HG03521 (cell line): Measurements from ENCODE around the gene HSPBP1.

ENCODE experiments used
- ATAC-seq: cut with Tn5 transposase; IDR thresholded peaks from one replicate; pipeline ENCODE4 v1.9.1; 2021; ENCODE audit warnings: mild to moderate bottlenecking, moderate library complexity; ENCODE audit not compliant: unreplicated experiment

HSPBP1 gene

DNA sequence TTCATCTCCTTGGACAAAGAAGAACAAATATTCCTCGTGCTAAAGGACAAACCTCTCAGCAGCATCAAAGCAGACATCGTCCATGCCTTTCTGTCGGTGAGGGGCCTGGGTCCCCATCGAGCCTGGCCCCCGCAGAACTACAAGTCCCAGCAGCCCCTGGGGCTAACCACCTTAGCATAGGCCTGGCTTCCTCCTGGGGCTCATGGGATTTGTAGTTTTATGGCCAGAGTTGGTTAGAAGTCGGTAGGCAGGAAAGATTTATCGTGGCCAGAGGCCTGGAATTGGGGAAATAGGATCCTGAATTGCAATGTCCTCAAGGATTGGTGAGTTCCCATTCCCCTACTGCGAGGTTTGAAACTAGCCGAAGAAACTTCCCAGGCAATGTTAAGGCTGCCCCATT lies 25.6 kb upstream of the HSPBP1 start:
- no peak for ATAC-seq

GRCh38 chr19:55304980-55305379 lies 25.1 kb upstream of the HSPBP1 start:
- ATAC-seq: no peak

DNA sequence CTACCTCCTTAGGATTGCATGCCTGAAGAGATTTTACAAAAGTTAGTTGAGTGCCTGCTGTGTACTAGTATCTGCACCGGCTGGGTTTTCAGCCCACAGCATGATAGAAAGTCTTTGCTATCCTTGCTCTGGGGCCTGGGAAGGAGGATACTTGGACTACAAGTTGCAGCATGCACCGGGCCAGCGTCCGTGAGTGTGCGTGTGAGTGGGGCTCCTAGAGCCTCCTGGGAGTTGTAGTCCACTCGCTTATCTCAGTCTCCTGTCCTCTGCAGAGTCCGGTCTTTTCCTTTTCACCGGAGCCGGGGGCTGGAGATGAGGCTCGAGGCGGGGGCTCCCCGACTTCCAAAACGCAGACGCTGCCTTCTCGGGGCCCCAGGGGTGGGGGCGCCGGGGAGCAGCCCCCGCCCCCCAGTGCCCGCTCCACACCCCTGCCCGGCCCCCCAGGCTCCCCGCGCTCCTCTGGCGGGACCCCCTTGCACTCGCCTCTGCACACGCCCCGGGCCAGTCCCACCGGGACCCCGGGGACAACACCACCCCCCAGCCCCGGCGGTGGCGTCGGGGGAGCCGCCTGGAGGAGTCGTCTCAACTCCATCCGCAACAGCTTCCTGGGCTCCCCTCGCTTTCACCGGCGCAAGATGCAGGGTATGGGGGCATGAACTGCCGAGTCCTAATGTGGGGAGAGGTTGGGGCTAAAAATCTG lies 24.5 kb upstream of the HSPBP1 start:
- no peak for ATAC-seq

DNA sequence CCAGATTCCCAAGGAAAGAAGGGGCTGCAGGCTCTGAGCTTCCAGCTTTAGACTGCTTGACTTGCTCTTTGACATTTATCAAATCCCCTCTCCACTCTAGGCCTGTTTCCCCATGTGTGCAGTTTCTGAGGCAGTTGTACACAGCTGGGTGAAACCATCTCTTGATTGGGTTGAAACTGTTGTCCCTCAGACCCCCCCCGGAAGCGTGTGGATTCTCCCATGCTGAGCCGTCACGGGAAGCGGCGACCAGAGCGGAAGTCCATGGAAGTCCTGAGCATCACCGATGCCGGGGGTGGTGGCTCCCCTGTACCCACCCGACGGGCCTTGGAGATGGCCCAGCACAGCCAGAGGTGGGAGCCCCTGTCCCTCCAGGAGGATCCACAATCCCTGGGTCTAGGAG lies 23.6 kb upstream of the HSPBP1 start:
- ATAC-seq: no peak

- no peak for ATAC-seq
These were observed 22.4 kb upstream of the HSPBP1 start for GRCh38 chr19:55302318-55302703.

DNA sequence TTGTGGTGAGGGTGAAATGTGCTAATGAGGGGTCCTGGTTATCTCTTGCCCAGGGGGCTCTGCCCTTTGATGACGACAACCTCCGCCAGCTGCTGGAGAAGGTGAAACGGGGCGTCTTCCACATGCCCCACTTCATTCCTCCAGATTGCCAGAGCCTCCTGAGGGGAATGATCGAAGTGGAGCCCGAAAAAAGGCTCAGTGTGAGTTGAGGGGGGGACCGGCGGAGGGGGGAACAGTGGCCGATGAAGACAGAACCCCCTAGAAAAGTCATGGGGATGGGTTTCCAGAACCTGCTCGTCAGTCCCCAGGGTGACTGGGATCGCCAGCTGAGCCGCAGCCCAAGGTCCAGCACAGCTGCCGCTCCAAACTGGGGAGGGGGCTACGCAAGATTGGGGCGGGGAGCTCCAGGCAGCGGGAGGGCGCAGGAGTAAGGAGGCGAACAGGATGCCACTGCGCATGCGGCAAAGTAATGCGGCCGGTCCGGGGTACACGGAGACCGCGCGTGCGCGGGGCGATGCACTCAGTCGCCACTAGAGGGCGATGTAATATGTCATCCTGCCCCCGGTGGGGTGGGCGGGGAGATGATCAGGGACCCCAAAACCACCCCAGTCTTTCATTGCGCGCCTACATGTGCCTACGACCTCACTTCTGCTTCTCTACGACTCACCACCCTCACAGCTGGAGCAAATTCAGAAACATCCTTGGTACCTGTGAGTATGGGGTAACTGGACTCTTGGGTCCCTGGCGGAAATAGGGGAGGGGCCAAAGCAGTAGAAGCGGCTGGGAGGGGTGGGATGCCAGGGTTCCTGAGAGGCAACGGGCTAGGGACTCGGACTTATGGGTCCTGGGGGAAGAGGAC lies 21.8 kb upstream of the HSPBP1 start:
- ATAC-seq: peak; percentile 62

DNA sequence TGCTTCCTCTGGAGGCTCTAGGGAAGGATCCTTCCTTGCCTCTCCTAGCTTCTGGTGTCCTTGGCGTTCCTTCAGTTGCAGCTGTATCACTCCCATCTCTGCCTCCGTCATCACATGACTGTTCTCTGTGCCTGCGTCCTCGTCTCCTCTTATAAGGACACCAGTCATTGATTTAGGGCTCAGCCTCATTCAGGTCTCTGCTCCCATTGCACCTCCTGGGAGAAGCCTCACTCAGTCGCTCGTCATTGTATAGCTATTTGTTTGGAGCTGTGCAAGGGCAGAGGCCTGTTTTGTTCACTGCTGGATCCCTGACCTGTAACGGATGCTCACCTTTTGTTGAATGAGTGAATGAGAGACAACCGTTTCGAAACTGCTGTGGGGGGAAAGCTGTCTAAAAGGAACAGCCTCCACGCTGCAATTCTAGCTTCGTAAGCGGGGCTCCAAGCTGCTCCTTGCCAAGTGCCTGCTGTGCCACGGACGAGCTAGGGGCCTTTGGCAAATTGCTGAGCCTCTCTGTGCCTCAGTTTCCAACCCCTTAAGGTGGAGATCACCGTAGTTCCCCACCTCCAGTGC lies 21.1 kb upstream of the HSPBP1 start:
- no peak for ATAC-seq

- no peak for ATAC-seq
These were observed 20.1 kb upstream of the HSPBP1 start for GRCh38 chr19:55299991-55300390.

DNA sequence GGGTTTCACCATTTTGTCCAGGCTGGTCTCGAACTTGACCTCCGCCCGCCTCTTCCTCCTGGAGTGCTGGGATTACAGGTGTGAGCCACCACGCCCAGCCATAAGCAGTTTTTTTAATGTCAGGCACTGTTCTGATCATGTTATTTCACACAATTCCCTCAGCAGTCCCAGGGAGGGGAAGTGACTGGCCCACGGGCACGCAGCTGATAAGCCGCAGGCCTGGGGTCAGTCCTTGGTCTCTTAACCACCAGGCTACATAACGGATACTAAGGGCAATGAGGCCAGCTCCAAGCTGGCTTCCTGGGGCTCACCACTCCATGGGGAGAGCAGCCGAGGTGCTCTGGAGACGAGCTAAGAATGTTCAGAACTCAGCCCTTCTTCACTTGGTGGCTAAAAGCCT lies 17.4 kb upstream of the HSPBP1 start:
- ATAC-seq: no peak

DNA sequence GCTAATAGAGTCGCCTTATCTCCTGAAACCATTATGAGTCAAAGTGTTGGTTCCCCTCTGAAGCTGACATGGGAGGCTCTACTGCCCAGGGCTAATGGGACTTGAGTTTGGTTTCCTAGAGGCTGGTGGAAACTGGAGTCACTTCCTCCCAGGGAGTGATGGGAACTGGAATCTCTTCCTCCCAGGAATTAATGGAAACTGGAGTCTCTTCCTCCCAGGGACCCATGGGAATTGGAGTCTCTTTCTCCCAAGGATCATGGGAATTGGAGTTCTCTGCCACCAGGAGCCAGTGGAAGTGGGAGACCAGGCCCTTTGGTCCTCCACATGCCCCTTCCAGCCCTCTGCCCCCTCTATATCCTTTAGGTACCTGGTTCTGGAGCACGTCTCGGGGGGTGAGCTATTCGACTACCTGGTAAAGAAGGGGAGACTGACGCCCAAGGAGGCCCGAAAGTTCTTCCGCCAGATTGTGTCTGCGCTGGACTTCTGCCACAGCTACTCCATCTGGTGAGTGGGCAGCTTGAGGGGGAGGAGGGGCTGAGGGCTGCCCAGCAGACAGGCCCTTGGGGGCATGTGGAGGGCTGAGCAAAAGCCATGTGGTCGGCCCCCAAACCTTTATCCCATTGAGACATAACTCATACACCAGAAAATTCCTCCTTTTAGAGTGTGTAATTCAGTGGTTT lies 9.3 kb upstream of the HSPBP1 start:
- no peak for ATAC-seq

DNA sequence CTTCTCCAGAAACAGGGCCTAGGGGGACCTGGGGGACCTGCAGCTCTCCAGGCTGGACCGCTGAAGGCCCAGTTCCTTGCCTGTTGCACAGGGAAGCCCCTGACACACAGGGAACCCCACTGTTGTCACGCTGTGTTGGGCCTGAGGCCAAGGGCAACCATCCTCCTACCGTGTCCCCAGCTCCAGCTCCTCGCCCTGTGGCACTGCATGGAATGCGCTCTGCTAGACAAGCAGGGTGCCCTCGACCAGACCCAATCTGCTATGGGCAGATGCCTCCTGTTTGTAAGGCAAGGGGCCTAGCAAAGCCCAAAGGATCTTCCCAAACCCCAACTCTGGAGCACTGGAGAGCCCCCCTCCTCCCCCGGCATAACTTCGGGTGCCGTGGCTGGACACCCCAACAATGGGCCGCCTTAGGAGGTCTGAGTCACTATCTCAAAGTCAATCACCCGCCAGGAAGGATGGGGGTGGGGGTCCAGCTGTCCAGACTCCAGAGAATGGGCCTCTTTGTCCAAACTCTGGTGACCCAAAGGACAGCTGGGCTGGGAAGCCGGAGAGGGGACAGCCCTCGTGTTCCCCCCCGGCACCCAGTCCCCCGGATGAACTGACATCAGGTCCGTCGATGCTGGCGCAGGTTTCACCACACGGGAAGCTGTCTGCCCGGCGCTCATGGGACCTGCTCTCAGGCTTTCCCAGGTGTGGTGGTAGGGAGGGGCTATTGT lies 7.6 kb upstream of the HSPBP1 start:
- no peak for ATAC-seq

DNA sequence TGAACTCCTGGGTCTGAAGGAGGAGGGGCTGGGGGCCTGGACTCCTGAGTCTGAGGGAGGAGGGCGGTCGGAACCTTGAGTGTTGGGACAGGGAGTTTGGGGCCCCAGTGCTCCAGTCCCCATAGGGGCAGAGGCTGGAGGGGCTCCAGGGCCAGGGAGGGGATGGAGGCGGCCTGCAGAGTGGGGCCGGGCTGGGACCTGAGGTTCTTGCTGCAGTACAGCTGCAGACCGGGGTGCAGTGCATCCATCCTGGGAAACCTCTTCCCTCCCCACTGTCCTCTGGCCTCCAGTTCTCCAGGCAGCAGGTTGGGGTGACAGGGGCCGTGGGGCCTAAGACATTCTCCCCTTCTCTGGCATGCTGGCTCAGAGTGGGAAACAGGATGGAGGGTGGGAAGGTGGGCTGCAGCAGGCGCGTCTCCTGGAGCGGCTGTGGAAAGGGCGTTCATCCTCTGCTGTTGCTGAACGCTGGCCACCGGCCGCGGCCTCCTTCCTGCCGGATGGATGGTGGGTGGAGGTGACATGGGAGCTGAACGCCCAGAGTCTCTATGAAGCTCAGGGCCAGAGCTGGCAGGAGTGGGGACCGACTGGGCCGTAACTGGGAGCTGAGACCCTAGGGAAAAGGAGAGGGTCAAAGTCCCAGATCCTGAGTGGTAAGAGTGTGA lies 5.5 kb upstream of the HSPBP1 start:
- ATAC-seq: no peak

DNA sequence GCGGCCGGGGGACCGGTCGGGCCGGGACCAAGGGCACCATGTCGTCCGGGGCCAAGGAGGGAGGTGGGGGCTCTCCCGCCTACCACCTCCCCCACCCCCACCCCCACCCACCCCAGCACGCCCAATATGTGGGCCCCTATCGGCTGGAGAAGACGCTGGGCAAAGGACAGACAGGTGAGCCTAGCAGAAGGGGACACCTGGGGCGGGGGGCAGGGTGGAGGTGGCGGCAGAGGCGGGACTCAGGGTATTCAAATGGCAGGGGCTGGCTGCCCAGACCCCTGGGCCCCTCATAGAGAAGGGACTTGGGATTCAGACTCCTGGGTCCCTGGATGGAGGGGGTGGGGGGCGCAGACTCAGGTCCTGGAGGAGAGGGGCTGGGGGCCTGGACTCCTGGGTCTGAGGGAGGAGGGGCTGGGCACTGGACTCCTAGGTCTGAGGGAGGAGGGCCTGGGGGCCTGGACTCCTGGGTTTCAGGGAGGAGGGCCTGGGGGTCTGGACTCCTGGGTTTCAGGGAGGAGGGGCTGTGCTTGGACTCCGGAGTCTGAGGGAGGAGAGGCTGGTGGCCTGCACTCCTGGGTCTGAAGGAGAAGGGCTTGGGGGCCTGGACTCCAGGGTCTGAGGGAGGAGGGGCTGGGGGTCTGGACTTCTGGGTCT lies 4.6 kb upstream of the HSPBP1 start:
- ATAC-seq: no peak

DNA sequence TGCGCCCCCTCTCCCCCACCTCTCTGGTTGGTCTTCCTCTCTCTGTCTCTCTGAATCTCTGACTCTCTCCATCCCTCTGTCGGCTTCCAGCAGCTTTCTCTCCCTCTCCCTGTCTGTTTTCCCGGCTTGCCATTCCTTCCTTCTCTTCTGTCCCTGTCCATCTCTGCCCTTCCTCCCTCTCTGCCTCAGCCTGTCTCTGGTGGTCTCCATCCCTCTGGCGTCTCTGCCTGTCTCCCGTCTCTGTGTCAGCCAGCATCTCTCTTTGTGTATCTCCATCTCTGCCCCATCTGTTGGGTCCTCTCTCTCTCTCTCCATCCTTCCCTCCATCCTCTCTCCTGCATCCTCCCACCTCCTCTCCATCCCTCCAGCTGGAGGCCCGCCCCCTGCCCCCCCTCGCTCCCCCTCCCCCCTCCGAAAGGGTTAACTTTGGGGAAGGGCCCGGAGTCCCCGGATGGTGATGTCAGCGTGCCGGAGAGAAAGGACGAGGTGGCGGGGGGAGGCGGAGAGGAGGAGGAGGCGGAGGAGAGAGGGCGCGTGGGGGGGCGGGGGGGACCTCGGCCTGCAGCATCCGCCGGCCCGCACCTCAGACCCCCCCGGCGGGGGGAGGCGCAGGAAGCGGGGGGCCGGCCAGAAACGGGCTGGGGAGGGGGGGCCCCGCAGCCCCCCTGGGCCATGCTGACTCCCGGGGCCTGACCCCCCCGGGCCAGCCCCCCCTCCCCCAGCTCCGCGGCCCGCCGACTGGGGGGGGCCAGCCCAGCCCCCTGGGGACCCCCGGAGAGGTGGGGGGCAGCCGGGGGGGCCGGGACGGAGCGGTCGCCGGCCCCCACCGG lies 3.9 kb upstream of the HSPBP1 start, which contains the start of gene BRSK1:
Gene BRSK1 (plus strand): TSS at position 450 of the 830 bp plus-strand sequence. CDS start 446 bp downstream, outside the sequence.
- ATAC-seq: no peak

DNA sequence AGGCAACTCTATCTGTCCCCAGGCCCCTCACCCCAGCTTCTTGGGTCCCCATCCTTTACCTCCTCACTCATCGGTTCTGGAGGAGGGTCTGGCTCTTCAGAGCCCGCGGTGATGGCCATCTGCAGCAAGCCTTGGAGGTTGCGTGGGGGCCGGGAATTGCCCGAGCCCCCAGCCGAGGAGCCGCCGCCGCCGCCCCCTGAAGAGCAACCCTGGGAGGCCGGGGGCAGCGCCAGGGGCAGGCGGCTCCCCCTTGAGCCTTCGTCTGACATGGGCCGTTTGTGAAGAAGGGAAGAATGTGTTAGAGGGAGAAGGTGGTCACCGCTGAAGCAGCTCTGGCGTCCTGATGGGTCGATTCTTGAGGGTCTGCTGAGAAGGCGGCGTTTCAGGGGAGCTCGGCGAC lies 570 bp downstream of the HSPBP1 start:
- ATAC-seq: no peak

GRCh38 chr19:55278391-55279135 lies 1.3 kb downstream of the HSPBP1 start:
- ATAC-seq: no peak

GRCh38 chr19:55277494-55277893 lies 2.4 kb downstream of the HSPBP1 start:
- no peak for ATAC-seq
